Fibroblast of lung (primary cell): ENCODE data around the gene MRTFA.

Experiments
- EZH2 ChIP-seq: IDR thresholded peaks from 2 replicates; pipeline ENCODE4 v1.5.1; 2012; ENCODE audit warnings: low read length, control low read depth, mild to moderate bottlenecking; ENCODE audit errors: missing control alignments
- TF ChIP-seq, protein P1 (sequence below), 2 donors: IDR thresholded peaks in 1 of 2; conservative IDR thresholded peaks in 1 of 2; 1 replicate in 1 of 2; 2 replicates in 1 of 2; pipeline ENCODE4 v1.5.1; 2011 to 2012; ENCODE audit warnings: low read length in 2 of 2, control low read depth in 1 of 2, inconsistent platforms in 1 of 2, low read depth in 1 of 2, mild to moderate bottlenecking in 1 of 2

DNA sequence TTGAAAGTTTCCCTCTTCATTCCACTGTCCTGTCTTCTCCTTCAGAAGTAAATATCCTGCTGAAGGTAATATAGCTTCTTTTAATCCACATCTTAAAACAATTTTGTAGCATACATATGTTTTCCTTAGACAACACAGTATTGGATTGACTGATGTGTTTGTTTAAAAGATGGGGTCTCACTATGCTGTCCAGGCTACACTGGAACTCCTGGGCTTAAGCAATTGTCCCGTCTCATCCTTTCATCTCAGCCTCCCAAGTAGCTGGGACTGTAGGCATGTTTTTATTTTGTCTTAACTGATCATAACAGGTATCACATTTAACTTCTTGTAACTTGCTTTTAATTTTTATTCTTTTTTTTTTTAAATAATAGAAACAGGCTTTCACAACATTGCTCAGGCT, 55.9 kb downstream of the MRTFA start:
- no peak for TF ChIP-seq EZH2
- TF ChIP-seq, protein P1, sequence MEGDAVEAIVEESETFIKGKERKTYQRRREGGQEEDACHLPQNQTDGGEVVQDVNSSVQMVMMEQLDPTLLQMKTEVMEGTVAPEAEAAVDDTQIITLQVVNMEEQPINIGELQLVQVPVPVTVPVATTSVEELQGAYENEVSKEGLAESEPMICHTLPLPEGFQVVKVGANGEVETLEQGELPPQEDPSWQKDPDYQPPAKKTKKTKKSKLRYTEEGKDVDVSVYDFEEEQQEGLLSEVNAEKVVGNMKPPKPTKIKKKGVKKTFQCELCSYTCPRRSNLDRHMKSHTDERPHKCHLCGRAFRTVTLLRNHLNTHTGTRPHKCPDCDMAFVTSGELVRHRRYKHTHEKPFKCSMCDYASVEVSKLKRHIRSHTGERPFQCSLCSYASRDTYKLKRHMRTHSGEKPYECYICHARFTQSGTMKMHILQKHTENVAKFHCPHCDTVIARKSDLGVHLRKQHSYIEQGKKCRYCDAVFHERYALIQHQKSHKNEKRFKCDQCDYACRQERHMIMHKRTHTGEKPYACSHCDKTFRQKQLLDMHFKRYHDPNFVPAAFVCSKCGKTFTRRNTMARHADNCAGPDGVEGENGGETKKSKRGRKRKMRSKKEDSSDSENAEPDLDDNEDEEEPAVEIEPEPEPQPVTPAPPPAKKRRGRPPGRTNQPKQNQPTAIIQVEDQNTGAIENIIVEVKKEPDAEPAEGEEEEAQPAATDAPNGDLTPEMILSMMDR (conservative IDR thresholded peaks at IDR 0.05 in 1 of 2, IDR thresholded peaks at IDR 0.05 in 1 of 2; ENCODE audit: low read depth in 1 of 2, low read length in 2 of 2) = no peak
